ENCODE measurements around the gene THAP10.

DNA sequence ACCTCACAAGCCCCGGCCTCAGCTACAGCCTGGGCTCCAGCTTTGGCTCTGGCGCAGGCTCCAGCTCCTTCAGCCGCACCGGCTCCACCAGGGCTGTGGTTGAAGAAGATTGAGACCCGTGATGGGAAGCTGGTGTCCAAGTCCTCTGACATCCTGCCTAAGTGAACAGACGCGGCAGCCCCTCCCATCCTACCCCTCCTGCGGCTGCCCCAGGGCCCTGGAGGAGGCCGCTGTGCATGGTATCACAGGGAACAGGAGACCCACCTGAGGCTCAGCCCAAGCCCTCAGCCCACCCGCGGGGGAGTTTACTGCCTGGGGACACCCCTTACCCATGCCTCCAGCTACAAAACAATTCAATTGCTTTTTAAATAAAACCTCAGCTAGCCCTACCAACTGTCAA, 32.2 kb downstream of the THAP10 start:
- TF ChIP-seq EZH2 (IDR thresholded peaks at IDR 0.05; ENCODE audit: low read depth, unreplicated experiment) (no peak), CTCF (conservative IDR thresholded peaks at IDR 0.05; ENCODE audit: low read depth in 2 of 2) (no peak), EZH2phosphoT487 (IDR thresholded peaks at IDR 0.05; ENCODE audit: unreplicated experiment) (no peak), POLR2AphosphoS5 (IDR thresholded peaks at IDR 0.05; ENCODE audit: low read depth) (no peak), CREB1 (CRISPR knock-in tag; IDR thresholded peaks at IDR 0.05; ENCODE audit: low read depth) (no peak), ZNF331 (CRISPR knock-in tag; IDR thresholded peaks at IDR 0.05; ENCODE audit: low read depth) (no peak), ZNF114 (CRISPR knock-in tag; IDR thresholded peaks at IDR 0.05) (no peak), STAT1 (IDR thresholded peaks at IDR 0.05; ENCODE audit: unreplicated experiment) (no peak)
- TF ChIP-seq, protein P1, sequence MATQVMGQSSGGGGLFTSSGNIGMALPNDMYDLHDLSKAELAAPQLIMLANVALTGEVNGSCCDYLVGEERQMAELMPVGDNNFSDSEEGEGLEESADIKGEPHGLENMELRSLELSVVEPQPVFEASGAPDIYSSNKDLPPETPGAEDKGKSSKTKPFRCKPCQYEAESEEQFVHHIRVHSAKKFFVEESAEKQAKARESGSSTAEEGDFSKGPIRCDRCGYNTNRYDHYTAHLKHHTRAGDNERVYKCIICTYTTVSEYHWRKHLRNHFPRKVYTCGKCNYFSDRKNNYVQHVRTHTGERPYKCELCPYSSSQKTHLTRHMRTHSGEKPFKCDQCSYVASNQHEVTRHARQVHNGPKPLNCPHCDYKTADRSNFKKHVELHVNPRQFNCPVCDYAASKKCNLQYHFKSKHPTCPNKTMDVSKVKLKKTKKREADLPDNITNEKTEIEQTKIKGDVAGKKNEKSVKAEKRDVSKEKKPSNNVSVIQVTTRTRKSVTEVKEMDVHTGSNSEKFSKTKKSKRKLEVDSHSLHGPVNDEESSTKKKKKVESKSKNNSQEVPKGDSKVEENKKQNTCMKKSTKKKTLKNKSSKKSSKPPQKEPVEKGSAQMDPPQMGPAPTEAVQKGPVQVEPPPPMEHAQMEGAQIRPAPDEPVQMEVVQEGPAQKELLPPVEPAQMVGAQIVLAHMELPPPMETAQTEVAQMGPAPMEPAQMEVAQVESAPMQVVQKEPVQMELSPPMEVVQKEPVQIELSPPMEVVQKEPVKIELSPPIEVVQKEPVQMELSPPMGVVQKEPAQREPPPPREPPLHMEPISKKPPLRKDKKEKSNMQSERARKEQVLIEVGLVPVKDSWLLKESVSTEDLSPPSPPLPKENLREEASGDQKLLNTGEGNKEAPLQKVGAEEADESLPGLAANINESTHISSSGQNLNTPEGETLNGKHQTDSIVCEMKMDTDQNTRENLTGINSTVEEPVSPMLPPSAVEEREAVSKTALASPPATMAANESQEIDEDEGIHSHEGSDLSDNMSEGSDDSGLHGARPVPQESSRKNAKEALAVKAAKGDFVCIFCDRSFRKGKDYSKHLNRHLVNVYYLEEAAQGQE (IDR thresholded peaks at IDR 0.05; ENCODE audit: unreplicated experiment) = no peak
- TF ChIP-seq, protein P2, sequence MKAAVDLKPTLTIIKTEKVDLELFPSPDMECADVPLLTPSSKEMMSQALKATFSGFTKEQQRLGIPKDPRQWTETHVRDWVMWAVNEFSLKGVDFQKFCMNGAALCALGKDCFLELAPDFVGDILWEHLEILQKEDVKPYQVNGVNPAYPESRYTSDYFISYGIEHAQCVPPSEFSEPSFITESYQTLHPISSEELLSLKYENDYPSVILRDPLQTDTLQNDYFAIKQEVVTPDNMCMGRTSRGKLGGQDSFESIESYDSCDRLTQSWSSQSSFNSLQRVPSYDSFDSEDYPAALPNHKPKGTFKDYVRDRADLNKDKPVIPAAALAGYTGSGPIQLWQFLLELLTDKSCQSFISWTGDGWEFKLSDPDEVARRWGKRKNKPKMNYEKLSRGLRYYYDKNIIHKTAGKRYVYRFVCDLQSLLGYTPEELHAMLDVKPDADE (IDR thresholded peaks at IDR 0.05) = no peak

All from GM23338 (cell line).